ENCODE measurements around the gene CD180. TPM values are rescaled to one million over a fixed set of nuclear protein-coding genes. Genes with fewer than 3 reads are reported as not detected.

Gene CD180
- total RNA-seq, 1 experiment from 2014 or later = not detected

- no peaks in the 10 kb centered on the region for H4K20me1 ChIP-seq (ENCODE audit: insufficient read depth)
- no peak overlapping the region for H3K4me2 ChIP-seq (ENCODE audit: low read length)
- no peak for ATAC-seq
- no peaks in the 10 kb centered on the region for H3K79me2 ChIP-seq (ENCODE audit: insufficient read depth, low read length)
- BruUV-seq (replicated peaks) = no TSS peak
- ChIA-PET POLR2A (no interaction called here), CTCF (interaction anchor here (0.8 kb wide), 1 partner anchor 10 kb away, joined by 4 read pairs; no protein-coding TSS in a partner anchor), RAD21 (ENCODE audit: low non-redundant PET in 1 of 2, low total read pairs in 2 of 2, uncharacterized antibody in 2 of 2, unreplicated experiment in 2 of 2) (no interaction called here)
- no peaks in the 10 kb centered on the region for H3K4me1 ChIP-seq (ENCODE audit: control insufficient read depth in 1 of 2, insufficient read depth in 2 of 2, low read length in 2 of 2)
- no peak overlapping the region for H3K27ac ChIP-seq (ENCODE audit: low read depth, low read length)
- H3K36me3 ChIP-seq (ENCODE audit: control insufficient read depth in 1 of 2, insufficient read depth in 2 of 2, low read length in 2 of 2) = no peaks in the 10 kb centered on the region
- TF ChIP-seq EZH2phosphoT487 (IDR thresholded peaks at IDR 0.05; ENCODE audit: borderline replicate concordance) (no peak), CBX3 (IDR thresholded peaks at IDR 0.05; ENCODE audit: low read depth) (no peak), RAD21 (IDR thresholded peaks at IDR 0.05; ENCODE audit: low read depth) (no peak), POLR2AphosphoS5 (IDR thresholded peaks at IDR 0.05; ENCODE audit: low read depth, low read length) (no peak), REST (IDR thresholded peaks at IDR 0.05; ENCODE audit: low read depth) (no peak), FOSL1 (IDR thresholded peaks at IDR 0.05; ENCODE audit: low read depth) (no peak), ATF3 (IDR thresholded peaks at IDR 0.05) (no peak), EGR1 (IDR thresholded peaks at IDR 0.05; ENCODE audit: low read depth) (no peak), CTCF (IDR thresholded peaks at IDR 0.05 in 2 of 3, conservative IDR thresholded peaks at IDR 0.05 in 1 of 3; ENCODE audit: borderline replicate concordance in 1 of 3, insufficient read depth in 1 of 3, low read depth in 2 of 3, low read length in 2 of 3) (no peak), MAX (IDR thresholded peaks at IDR 0.05) (no peak), EZH2 (IDR thresholded peaks at IDR 0.05) (no peak), TCF7L2 (IDR thresholded peaks at IDR 0.05; ENCODE audit: borderline replicate concordance, extremely low read depth, insufficient read depth, insufficient read length) (no peak), ZNF274 (IDR thresholded peaks at IDR 0.05; ENCODE audit: low read depth, low read length) (no peak)
- no peak overlapping the region for H2AFZ ChIP-seq (ENCODE audit: low read depth, low read length, poor library complexity, severe bottlenecking)
- H3K9ac ChIP-seq (ENCODE audit: low read length) = no peak overlapping the region
- intact Hi-C loops (cut with micrococcal nuclease) = no loop called here
- H3K9me3 ChIP-seq (ENCODE audit: control insufficient read depth in 1 of 2, insufficient read depth in 1 of 2, low read depth in 1 of 2, low read length in 2 of 2) = no peaks in the 10 kb centered on the region
- H3K27me3 ChIP-seq (ENCODE audit: insufficient read depth, low read length) = peaks cover 29% of the 10 kb centered on the region
- H3K4me3 ChIP-seq (replicated peaks in 1 of 2; ENCODE audit: low read depth in 1 of 2, low read length in 2 of 2) = no peak overlapping the region
- no peaks in the 10 kb centered on the region for H3K9me2 ChIP-seq (ENCODE audit: insufficient read depth)
- no peak for DNase-seq (ENCODE audit: low read depth, low spot score)
Measured at GRCh38 chr5:67146981-67147380, 49.6 kb downstream of the CD180 start.

Measured in HCT116 (cell line).